Measurements from ENCODE around the gene ZMIZ2. TPM values are rescaled to one million over a fixed set of nuclear protein-coding genes. Genes with fewer than 3 reads are reported as not detected.

ZMIZ2 gene
- total and polyA plus RNA-seq, 2 donors (not counting 1 experiment from before 2014, with no cell fraction given) = 254 to 442 TPM

GRCh38 chr7:44738051-44738723 lies 10.5 kb upstream of the ZMIZ2 start:
- Histone ChIP-seq H3K4me2 (replicated peaks; ENCODE audit: low read depth, low read length, poor library complexity, severe bottlenecking) (no peak overlapping the region), H3K36me3 (replicated peaks in 1 of 2; ENCODE audit: control extremely low read depth in 1 of 2, control insufficient read depth in 1 of 2, extremely low read depth in 1 of 2, insufficient read depth in 2 of 2, low read length in 1 of 2) (no peaks in the 10 kb centered on the region), H3K9me3 (ENCODE audit: control extremely low read depth in 1 of 3, control insufficient read depth in 2 of 3, insufficient read depth in 1 of 3, low read length in 2 of 3) (no peaks in the 10 kb centered on the region), H3K27ac (ENCODE audit: low read length in 2 of 2) (no peak overlapping the region), H3K27me3 (replicated peaks in 1 of 4; ENCODE audit: control extremely low read depth in 1 of 4, control insufficient read depth in 3 of 4, insufficient read depth in 4 of 4, low read length in 3 of 4) (no peaks in the 10 kb centered on the region), H3K4me1 (ENCODE audit: control insufficient read depth in 2 of 2, insufficient read depth in 2 of 2, low read length in 2 of 2) (peaks cover 6 to 9% of the 10 kb centered on the region in 2 donors), H3K9ac (ENCODE audit: low read length) (no peak overlapping the region), H2AFZ (ENCODE audit: insufficient read depth, low read depth, low read length, poor library complexity, severe bottlenecking) (no peak overlapping the region), H3K79me2 (ENCODE audit: control insufficient read depth, insufficient read depth, low read length) (no peaks in the 10 kb centered on the region), H3K4me3 (ENCODE audit: control extremely low read depth in 1 of 5, extremely low read depth in 1 of 5, insufficient read depth in 1 of 5, low read depth in 2 of 5, low read length in 4 of 5) (no peak overlapping the region), H4K20me1 (ENCODE audit: control insufficient read depth, insufficient read depth, low read length, poor library complexity, severe bottlenecking) (no peaks in the 10 kb centered on the region)
- CTCF ChIA-PET = interaction anchor here (0.5 to 0.7 kb wide), 2 partner anchors 105 to 867 kb away, joined by 3 read pairs; no protein-coding TSS in a partner anchor
- Mint-ChIP-seq H3K4me3 (no peak overlapping the region), H3K27me3 (no peaks in the 10 kb centered on the region), H3K9me3 (ENCODE audit: insufficient read depth) (no peaks in the 10 kb centered on the region), H3K27ac (no peak overlapping the region), H3K4me1 (peaks cover 15% of the 10 kb centered on the region)
- WGBS (ENCODE audit: insufficient coverage) = 100% methylated on average over 2 of the region's 4 CpGs
- intact Hi-C loops (cut with micrococcal nuclease) = no loop called here
- POLR2A ChIA-PET = interaction anchor here (0.6 kb wide), 1 partner anchor 97 kb away, joined by 3 read pairs; no protein-coding TSS in a partner anchor
- TF ChIP-seq CTCF (IDR thresholded peaks at IDR 0.05) = no peak
- TF ChIP-seq EZH2 (IDR thresholded peaks at IDR 0.05; ENCODE audit: borderline replicate concordance, insufficient read depth, low read depth, low read length, poor library complexity, severe bottlenecking) = no peak
- ATAC-seq (ENCODE audit: low read depth) (no peak), DNase-seq (no peak)
